H4 (cell line): ENCODE results near the gene ADRA2B. TPM values are rescaled to one million over a fixed set of nuclear protein-coding genes. Genes with fewer than 3 reads are reported as not detected.

ENCODE experiments used
- DNase-seq: peaks from one replicate; pipeline ENCODE4 v3.0.0-alpha.2; 2015; ENCODE audit warnings: low spot score
- total RNA-seq: library from RNA; depleted of rRNA; stranded (reverse); fragments of >200 nt; shearing (Covaris generic); gene quantifications from 2 replicates; pipeline ENCODE4 v1.2.3, GENCODE V29; 2014

The ADRA2B gene
- total RNA-seq, 1 experiment from 2014 or later: not detected

DNA sequence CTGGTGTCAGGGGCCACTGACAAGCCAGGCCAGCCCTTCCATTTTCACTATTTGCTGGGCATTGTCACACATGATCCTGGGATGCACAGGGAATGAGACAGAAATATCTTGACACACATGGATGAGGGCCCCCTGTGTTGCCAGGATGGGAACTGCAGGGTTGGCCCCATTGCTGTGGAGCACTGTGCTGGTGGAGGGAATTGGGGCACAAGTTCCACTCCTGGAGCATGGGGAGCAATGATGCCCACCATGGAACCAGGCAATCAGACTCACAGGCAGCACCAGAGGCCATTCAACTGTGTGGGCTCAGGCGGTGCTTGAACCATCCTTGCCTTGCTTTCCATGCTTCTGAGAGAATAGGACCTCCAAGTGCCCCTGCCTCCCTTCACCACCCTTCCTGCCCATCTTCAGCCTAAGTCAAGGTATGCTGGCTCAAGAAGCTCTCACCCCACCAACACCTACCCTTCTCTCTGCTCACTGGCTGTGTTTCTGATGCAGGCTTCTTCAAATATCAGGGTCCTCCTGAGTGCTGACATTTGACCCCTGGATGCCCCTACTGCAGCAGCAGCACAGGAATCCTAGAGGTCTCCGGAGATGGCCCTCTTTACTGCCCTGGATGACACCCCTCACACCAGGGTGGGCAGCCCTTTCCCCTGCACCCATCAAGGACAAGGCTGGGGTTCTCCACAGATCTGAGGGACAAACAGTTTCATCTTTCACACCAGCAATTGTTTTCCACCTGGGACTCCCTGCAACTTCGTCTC, 11.0 kb downstream of the ADRA2B start:
- DNase-seq: no peak

DNA sequence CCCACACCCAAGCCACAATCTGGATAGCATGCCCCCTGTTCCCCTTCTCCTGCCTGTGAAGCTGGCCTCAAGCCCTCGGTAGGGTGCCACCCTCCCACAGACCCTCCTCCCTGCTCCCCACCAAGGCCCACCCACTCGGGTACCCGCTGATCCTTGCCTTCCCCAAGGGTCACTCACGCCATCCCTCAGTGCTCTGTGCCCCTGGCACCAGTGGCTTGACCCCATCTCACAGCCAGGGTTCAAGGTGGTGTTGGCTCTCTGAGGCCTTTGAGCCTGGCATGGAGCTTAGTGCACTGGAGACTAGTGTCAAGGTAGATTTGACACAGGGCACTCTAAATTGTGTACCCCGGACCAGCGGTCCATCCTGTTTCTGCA, 11.9 kb downstream of the ADRA2B start:
- DNase-seq: no peak

DNA sequence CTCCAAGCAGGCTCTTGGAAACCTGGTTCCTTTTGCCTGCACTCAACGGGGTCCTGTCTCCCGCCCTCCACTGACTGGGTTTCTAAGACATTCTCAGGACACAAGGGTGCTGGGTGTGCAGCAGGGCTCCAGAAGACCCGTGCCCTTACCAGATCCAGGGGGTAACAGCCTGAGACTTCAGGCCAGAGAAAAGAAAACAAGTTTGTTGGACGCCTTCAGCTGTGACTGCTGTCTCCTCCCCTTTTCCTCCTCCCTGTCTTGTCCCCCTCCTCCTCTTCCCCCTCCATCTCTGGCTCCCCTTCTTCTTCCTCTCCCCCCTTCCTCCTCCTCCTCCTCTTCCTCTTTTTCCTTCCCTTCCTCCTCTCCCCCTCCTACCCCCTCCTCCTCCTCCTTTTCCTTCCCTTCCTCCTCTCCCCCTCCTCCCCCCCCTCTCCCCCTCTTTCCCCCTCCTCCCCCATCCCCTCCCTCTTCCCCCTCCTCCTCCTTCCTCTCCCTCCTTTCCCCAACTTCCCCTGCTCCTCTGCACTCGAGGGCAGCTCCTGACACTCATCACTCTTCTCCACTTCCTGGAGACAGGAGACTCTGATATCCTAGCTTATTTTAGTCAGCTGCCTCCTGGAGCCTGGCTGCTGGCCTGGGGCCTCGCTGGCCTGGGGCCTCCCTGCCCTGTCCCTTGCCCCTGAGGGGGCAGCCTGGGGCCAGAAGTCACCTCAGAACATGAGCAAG, 12.4 kb downstream of the ADRA2B start:
- no peak for DNase-seq

DNA sequence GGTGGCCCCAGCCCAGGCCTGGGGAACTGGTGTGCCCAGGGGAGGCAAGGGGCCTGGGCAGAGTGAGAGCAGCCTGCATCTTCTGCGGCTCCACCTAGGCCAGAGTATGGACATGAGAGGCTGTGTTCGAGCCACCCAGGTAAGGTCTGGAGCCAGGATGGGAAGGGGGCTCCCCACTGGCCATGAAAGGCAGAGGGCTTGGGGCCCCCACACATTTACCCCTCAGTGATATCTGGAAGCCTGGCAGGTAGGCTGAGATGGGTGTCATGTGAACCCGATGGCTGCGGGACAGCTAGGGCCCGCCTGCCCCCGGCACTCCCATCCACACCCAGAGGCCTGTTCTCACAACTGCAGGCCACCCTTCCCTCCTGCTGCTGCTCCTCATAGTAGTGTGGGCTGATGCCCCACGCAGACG, 13.2 kb downstream of the ADRA2B start:
- no peak for DNase-seq

DNA sequence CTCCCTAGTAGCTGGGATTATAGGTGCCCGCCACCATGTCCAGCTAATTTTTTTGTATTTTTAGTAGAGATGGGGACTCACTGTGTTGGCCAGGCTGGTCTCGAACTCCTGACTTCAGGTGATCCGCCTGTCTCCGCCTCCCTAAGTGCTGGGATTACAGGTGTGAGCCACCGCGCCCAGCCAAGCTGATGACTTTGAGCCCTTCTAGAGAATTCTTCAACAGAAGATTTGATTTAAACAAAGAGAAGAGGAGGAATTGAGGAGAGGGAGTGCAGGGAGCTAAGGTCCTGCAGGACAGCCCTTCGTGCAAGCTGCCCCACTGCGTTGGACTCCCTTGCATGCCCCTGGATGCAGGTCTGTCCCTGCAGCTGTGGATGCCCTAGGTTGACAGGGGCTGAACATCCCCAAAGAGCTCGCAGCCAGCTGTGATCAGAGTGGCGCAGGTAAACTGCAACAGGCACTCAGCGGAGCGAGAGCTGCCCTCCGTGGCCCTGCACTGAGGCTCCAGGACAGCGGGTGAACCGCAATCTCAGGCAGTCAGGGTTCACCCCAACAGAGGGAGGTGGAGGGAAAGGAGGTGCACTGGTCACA, 13.7 kb downstream of the ADRA2B start:
- no peak for DNase-seq

DNA sequence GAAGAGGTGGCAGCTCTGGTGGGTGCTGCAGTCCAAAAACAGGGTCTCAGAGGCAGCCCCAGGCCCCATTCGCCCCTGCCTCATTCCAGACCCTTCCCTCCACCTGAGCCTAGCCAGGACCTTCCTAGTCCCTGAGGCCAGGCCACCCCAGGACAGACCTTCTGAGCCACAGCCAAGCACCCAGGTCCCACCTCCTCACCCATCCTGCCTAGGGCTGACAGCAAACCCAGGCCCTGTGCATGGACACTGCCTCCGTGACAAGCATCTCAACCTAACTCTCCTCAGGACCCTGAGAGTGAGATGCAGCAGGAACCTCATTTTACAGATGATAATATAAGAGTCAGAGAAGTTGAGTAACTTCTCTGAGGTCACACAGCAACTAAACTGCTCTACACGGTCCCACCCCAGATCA, 15.5 kb downstream of the ADRA2B start:
- DNase-seq: no peak

DNA sequence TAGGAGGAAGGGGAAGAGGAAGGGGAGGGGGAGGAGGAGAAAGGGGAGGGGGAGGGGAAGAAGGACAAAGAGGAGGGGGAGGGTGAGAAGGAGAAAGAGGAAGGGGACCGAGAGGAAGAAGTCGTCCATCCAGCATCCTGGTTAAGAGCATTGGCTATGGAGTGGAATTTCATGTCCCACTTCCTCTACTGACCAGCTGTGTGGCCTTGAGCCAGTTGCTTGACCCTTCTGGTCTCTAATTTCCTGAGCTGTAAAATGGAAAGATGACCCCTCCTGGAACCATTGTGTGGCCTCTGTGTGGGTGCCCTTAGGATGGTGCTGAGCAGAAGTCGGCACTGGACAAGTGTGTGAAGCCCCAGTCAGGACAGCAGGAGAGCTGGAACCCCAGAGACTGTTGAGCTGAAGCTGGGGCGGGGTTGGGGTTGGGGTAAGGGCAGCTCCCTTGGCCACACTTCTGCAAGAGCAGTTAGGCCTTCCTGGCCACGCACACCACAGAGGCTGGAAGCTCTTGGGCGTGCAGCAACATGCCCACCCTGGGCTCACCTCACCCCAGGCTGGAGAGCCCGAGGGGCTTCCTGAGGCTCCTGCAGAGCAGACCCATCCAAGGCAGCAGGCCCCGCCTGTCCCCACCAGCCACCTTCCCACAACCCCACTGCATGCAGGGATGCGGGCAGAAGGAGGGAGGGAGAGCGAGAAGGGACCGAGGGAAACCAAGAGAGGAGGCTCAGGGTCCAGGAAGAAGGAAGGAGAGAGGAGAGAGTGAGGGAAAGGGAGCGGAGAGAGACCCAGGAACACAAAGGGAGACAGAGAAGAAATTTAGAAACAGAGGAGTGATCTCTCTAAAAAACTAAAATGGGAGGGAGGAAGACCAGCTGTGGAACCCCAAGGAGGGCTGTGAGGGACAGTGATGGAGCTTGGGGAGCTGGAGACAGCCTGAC, 16.2 kb downstream of the ADRA2B start:
- no peak for DNase-seq

DNA sequence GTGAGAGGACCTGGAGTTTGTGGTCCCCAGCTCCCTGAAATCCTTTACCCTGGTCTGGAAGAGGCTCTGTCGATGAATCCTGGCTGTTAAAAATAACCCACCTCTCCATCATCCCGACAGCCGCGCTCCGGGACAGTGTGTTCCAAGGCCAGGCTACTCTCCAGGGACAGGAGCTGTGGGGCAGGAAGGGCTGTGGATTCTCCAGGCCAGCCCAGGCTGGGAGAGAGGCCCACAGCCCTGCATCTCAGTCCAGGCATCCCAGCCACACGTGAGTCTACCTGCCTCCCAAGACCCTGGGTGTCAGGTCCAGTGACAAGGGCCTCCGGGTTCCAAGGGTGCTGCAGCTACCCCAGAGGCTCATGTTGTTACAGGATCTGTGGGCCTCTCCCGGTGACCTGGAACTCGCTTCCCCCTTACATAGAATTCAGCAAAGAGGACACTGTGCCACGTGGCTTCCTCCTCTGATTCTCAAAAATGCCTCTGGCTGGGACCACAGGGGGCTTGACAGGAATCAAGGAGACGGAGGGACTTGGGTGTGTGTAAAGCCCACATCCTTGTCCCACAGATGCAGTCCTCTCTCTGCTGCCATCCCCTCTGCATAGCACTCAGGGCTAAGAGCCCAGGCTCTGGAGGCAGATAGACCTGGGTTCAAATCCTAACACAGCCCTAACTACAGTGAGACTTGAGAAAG, 17.3 kb downstream of the ADRA2B start:
- DNase-seq: no peak

DNA sequence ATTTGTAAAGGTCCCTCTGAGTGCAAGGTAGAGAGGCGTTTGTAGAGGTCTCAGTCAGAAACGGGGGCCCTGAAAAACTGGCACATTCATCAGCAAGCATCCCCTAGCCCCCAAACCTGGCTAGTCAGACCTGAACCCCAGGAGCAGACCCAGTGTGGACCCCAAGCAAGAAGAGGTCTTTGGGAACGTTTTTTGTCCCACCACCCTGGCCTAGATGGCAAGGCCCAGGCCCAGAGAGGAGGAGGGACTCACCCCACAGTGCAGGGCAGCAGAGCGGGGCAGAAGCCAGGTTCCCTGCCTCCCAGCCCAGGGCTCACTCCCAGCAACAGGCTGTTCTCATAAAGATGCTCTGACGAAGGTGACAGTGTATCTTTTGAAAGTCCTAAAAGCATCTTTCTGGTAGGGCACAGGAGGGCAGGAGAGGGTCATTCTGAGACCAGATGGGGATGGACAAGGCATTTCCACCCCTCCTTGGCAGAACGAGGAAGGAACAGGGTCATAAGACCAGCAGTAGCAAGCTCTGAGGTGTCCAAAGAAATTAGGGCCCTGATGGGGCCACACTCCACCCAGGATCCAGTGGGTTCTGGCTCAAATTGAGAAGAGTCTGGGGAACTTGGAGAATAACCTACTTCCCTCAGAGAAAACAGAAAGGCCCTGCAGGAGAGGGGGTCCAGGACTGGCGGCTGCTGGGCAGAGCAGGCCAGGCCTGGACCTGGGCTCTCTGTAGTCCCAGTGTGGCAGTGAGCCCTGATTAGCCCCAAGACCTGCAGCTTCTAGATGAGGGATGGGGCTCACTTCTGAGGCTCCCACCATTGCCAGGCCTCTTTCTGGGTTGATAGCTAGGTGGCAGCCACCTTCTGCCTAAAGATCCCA, 18.2 kb downstream of the ADRA2B start:
- DNase-seq: no peak

DNA sequence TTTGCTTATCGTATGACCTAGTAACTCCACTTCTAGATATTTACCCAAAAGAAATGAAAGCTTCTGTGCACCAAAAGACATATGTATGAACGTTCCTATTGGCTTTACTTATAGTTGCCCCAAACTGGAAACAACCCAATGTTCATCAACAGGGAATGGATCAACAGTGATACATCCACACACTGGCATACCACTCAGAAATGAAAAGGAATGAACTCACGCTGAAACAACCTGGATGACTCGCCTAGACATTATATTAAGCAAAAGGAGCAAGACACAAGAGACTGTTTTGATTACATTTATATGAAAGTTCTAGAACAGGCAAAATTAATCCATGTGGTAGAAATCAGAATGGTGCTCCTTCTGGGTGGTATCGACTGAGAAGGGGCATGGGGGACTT, 18.9 kb downstream of the ADRA2B start:
- no peak for DNase-seq

DNA sequence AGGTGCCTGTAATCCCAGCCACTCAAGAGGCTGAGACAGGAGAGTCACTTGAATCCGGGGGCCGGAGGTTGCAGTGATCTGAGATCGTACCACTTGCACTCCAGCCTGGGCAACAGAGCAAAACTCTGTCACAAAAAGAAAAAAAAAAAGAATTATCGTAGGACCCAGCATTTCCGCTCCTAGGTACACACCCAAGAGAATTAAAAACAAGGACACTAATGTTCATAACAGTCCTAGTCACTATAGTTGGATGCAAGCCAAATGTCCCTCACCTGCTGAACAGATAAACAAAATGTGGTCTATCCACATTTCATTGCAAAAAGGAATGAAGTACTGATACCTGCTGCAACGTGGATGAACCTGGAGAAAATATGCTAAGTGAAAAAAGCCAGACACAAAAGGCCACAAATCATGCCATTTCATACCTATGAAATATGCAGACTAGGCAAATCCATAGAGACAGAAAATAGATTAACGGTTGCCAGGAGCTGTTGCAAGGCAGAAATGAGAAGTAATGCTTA, 21.2 kb downstream of the ADRA2B start:
- no peak for DNase-seq

DNA sequence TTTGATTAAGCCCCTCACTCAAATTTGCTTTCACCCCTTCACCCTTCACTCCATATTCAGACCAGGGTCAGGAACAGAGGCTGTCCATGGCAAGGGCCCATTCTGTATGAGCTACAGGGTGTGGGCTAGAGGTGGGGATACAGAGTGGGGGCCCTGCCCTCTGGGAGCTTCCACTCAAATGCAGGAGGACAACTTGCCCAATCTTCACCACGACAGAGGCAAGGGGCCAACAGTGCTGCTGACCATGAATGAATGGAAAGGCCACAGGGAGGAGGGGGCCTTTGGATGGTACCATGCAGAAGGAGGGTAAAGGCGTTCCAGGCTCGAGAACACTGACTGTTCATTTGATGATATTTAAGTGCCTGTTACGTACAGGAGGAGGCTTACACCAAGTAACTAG, 22.8 kb downstream of the ADRA2B start:
- DNase-seq: no peak

DNA sequence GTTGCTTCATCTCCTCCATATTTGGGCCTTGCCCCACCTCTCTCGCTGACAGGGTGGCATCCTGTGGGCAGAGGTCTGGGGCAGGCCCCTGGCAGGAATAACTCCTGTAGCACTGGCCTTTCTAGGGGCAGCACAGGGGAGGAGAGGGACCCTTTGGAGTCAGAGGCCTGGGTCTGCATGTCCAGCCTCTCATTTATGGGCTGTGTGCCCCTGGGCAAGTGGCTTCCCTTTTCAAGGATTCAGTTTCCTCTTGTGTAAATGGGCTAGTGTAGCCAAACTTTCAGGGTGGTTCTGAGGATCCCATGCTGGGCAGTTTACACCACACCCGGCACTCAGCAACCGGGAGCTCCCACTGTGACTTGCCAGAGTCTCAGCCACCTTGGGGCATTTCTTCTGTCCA, 23.4 kb downstream of the ADRA2B start:
- no peak for DNase-seq

DNA sequence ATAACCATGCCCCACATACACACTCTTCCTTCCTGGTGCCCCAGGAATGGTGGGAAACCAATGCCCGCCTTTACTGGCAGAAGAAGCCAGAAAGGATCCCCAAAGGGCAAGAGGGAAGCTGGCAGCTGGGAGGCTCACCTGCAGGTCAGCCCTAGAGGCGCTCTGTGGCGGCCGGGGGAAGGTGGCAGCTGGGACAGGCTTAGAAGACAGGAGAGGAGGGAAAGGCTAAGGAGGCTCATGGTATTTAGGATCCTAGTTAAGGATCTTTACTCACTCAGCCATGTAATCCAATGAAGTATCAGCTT, 23.8 kb downstream of the ADRA2B start:
- no peak for DNase-seq

DNA sequence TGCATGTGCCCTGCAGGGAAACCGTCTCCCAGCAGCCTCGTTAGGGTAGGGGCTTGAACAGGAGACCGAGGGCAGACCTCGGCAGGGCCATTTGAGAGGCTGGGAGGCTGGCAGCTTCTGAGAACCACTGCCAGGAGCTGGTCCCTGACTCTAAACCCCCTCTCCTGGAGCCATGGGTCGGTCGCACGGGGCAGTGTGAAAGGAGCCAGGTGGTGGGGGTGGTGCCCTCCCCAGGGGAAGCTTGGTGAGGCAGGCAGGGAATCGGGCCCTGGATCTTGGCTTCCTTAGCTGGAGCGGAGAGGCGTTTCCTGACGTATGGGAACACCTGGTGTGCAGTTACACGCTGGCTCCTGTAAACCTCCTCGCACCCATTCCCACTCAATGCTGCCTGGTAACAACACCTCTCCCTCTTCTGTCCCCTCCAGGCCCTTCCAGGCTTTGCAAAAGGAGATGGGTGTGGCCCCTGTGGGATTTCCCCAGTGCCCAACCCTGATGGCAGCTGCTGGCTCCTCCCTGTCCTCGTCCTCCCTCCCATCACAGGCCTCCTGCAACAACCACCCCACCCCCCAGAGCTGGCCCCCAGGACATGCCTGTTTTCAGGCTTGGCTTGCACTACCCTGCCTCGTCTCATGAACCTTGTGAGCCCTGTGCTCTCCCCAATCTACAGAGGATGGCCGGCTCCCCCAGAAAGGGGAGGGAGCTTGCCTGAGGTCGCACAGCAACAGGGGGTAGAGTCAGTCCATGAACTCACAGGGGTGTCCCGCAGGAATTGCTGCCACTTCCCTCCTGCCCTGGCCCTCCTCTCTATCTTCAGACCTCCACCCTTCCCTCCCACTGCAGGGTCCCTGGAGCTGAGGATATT, 24.4 kb downstream of the ADRA2B start:
- no peak for DNase-seq

DNA sequence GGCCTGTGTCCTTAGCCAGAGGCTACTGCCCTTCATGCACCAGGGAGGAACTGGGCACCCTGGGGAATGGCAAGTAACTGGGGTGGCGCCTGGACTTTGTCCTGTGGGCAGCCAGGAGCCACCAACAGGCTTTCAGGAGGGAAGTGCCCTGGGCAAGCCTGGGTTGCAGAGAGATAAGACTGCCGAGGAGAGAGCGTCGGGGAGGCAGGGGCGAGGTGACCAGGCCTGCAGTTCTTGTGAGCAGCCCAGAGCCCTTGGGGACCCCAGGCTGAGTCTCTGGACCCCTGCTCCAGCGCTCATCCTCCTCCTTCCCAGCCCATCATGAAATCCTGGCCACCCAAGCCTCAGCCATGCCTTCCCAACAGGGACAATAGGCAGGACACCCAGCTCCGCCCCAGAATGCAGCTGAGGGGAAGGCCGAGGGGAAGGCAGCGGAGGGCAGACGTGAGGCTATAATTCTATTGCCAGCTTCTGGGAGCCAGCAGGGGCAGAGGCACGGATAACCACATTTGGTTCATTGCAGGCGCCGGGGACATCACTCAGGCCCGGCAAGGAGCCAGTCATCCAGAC, 25.1 kb downstream of the ADRA2B start:
- DNase-seq: no peak

DNA sequence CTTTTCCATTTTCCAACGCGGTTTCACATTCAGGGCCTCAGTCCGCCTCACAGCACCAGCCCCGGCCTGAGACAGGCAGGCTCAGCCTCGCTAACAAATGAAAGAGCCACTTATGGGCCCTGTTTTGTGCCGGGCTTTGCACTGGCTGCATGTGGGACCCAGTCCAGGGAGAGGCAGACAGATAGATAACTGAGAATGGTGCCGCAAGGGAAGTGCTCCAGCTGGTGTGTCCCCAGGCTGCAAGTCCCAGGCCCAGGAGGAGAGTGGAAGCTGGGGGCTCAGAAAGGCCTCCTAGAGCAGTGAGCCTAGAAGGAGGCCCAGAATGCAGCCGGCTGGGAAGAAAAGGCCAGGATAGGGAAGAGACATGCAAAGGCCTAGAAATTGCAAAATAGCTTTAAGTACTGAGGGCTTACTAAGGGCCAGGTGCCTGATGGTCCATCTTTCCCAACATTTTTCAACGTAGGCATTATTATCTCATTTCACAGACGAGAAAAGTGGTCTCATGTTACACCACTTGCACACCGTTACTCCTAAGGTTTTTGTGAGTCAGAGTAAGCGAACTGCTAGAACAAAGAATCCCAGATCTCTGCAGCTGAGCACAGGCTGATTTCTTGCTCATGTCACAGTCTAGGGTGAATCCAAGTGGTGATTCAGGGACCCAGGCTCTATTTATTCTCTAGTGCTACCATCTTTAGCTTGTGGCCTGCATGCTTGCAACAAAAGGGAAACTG, 26.0 kb downstream of the ADRA2B start:
- DNase-seq: no peak
